ENCODE measurements around the gene ANLN.
"Not testable (repeated sequence)": the region's sequence is repeated elsewhere in the genome, so short reads cannot be mapped to it uniquely, and the experiment has no call there.

The ANLN gene

GRCh38 chr7:36389371-36390198, at the start of gene ANLN:
TSS of gene ANLN (plus strand) at chr7:36389862. CDS start at chr7:36390027, 165 bp downstream.
- DNase-seq, result peak; percentile 81 to 83

DNA sequence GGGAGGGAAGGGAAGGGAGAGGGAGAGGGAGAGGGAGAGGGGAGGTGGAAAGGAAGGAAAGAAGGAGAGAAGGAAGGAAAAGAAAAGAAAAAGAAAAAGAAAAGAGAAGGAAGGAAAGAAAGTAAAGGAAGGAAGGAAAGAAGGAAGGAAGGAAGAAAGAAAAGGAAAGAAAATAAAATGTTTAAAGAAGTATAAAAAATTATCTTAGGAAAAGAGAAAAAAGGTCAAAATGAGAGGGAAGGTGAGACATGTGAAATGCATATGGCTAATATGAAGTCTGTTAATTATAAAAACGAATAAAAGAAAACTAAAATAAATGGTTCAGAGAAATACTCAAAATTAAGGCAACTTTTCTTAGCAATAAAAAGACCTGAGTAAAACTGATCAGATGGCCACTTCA, 46.1 kb upstream of the ANLN start:
- no peak for DNase-seq

- DNase-seq, result no peak
Measured at GRCh38 chr7:36344622-36345021, 45.0 kb upstream of the ANLN start.

GRCh38 chr7:36346260-36346831, 43.3 kb upstream of the ANLN start:
- no peak for DNase-seq

DNA sequence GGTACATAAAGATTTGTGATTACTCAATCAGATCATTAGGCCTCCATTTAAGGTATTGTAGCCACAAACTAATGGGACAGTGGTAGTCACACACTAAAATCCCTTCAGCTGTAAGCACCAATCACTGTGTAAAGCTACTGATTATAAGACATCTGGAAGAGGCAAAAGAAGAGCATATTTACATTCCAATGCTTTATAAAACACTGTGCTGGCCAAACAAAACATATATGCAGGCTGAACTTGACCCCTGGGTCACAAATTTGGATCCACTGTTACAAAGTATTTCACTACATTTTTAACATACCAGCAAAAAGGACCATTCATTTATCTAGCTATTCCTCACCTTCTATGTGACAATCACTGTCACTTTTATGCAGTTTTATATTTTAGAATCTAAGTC, 41.4 kb upstream of the ANLN start:
- DNase-seq, result no peak

- no peak for DNase-seq
Measured at GRCh38 chr7:36348771-36349170, 40.9 kb upstream of the ANLN start.

DNA sequence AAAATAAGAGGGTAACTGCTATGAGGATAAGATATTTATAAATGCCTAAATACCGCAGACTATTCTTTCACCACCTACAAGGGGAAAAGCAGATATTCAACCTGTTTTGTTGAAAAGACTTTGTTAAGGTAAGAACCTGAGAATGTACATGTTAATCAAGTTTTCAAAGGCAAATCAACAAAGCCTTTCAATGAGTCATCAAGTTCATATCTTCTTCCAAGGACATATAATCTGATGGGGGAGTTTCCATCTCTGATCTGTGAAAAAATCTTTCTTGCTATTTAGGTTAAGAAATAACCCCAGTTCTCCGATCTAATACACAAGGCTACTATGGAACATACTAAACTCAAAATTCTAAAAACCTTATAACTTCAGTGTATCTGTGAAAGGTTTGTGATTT, 40.0 kb upstream of the ANLN start:
- no peak for DNase-seq

- DNase-seq, result no peak
Measured at GRCh38 chr7:36355490-36355889, 34.2 kb upstream of the ANLN start.

DNA sequence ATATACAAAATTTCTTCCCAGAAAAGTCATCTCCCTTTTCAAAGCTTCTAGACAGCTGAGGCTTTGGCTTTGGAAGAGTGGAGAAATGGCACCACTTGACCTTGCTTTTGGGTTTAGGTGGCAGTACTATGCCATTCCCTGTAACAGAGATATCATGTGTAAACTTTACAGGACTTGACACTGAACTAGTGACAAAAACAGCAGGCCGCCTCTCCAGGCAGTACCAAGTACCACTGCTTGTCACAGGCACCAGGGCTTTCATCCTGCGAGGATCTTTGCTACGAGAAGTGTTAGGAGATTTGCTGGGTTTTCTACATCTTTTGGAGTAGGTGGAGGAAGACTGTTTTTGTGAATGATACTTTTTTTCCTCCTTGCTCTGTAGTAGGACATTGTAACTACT, 32.6 kb upstream of the ANLN start:
- no peak for DNase-seq

GRCh38 chr7:36358589-36358988, 31.1 kb upstream of the ANLN start:
- DNase-seq, result no peak

GRCh38 chr7:36360244-36360643, 29.4 kb upstream of the ANLN start:
- DNase-seq, result no peak

GRCh38 chr7:36361227-36361626, 28.4 kb upstream of the ANLN start:
- DNase-seq, result no peak

DNA sequence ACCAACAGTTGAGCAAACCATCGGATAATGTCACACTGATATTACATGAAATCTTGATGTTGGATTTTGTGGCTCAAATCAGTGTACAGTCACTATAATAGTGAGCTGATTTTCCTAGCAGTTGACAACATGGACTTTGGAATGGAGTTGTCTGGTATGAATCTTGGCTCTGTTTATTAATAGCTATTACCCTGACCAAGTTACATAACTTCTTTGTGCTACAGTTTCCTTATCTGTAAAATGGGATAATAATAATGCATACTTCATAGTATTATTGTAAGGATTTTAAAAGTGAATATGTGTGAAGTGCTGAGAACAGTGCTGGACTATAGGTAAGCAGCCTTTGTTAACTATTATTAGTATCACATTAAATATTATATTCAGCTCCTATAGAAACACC, 26.1 kb upstream of the ANLN start:
- no peak for DNase-seq

- DNase-seq, result no peak
Measured at GRCh38 chr7:36366005-36366717, 23.5 kb upstream of the ANLN start.

DNA sequence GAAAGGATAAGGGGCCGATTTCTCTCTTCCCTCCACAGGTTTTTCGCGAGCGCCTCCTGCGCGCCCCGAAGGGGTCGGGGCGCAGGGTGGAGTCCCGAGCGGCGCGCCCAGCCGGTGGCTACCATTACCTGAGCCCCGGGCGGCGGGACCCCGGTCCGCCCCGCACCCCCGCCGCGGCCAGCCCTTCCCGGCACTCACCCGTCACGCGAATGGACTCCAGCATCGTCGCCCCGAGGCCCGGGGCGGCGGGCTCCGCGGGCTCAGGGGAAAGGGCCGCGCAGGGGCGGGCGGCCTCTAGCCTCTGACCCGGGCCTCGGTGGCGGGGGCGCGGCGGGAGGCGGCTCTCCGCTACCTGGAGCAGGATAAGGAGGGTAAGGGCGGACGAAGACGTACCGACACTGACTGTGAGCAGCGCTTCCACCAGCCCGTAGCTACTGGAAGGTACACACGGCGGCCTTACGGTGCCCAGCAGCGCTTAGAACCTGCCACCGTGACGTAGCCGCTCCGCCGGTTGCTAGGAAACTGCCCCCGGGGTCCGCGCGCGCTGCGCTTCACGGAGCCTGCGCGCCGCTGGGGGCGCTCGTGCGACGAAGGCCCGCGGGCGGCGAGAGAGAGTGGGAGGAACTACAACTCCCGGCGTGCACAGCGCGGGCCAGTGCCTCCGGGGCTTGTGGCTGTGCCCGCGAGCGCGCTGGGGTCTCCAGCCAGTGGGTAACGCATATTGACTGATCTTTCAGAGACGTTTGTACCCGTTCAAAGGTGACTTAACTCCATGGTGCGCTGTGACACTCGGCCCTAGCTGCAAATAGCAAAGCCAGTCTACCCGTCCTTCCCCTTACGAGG, 22.7 kb upstream of the ANLN start:
- DNase-seq, result peak; percentile 88 to 90

GRCh38 chr7:36367561-36368077, 22.0 kb upstream of the ANLN start:
- DNase-seq, result no peak

DNA sequence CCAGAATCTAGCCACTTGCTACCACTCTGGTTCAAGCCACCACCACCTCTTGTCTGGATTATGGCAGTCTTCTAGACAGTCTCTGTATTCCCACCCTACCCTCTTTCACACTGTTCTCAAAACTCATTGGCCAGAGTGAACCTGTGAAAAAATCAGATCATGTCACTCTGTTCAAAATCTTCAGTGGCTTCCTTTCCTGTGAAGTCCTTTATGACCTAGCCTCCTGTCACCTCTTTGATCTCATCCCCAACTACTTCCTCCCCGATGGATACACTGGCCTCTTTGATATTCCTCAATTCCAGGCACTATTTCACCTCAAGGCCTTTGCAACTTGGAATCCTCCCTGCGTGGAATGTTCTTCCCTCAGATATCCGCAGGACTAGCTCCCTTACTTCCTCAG, 21.2 kb upstream of the ANLN start:
- no peak for DNase-seq

DNA sequence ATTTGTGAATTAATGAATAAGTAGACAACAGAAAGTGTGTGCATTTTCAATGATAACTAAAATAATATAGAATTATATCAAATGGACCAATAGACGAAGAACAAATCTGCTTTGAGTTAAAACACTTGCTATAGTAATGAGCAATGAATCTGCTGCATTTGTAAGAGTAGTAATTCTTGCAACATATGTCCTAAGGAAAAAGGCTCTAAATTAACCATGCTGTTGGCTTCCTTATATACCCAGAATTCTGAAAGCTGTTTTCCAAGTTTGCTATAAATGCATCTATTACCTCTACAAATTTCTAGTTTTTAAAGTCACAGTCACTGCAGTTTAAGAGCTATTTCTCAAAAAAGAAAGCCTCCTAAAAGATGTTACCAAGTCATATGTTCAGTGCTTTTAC, 20.5 kb upstream of the ANLN start:
- DNase-seq, result no peak

- no peak for DNase-seq
Measured at GRCh38 chr7:36370046-36370445, 19.6 kb upstream of the ANLN start.

DNA sequence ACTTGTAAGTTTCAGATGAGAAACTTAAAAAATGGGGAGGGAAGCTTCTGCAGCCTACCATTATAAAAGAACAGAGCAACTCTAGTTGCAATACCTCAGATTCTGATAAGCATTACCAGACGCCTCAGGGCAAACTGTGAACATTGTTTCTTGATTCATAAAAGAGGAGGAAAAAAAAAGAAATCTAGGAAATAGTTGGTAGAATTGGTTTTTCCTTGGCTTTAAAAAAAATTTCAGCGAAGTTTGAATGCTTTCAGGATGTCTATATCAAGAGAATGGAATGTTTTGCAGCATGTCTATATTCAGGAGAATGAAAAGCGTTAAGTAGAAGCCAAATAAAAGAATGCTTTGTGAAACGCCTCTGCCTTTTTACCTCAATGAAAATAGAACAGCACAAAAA, 17.5 kb upstream of the ANLN start:
- no peak for DNase-seq

- not testable (repeated sequence) for DNase-seq
Measured at GRCh38 chr7:36378555-36378954, 11.1 kb upstream of the ANLN start.

- DNase-seq, result no peak
Measured at GRCh38 chr7:36379831-36380504, 9.7 kb upstream of the ANLN start.

Data from stimulated activated CD4-positive, alpha-beta T cell treated with anti-CD3 and anti-CD28 coated beads, Interleukin-2, amount 100 ng/mL, for 48 hours (primary cell).